ENCODE data around the gene SMIM21.
A peak's percentile ranks its signal among the peaks of the same experiment; 100 is the strongest.

SMIM21 gene

GRCh38 chr18:75433098-75433497, 5.6 kb upstream of the SMIM21 start:
- CTCF ChIA-PET = no interaction called here
- Histone ChIP-seq H3K4me3 (ENCODE audit: low read depth, low read length) (no peak overlapping the region), H3K27ac (ENCODE audit: extremely low read depth, low read depth, low read length) (no peak overlapping the region), H3K36me3 (ENCODE audit: control insufficient read depth in 2 of 2, insufficient read depth in 1 of 2, low read length in 2 of 2) (no peaks in the 10 kb centered on the region), H3K9me3 (ENCODE audit: control insufficient read depth, insufficient read depth, low read depth, low read length) (no peaks in the 10 kb centered on the region), H3K4me1 (ENCODE audit: control insufficient read depth, insufficient read depth, low read length) (no peaks in the 10 kb centered on the region)
- TF ChIP-seq PRDM1 (tag by site-specific recombination; IDR thresholded peaks at IDR 0.05) = no peak
- TF ChIP-seq ZNF138 (tag by site-specific recombination; IDR thresholded peaks at IDR 0.05; ENCODE audit: borderline replicate concordance) = no peak
- TF ChIP-seq ZSCAN30 (tag by site-specific recombination; IDR thresholded peaks at IDR 0.05) = no peak
- no peak for TF ChIP-seq ZNF366 (tag by site-specific recombination; conservative IDR thresholded peaks at IDR 0.05)
- POLR2A ChIA-PET = no interaction called here

- Histone ChIP-seq H3K9me3 (ENCODE audit: control insufficient read depth, insufficient read depth, low read depth, low read length) (no peaks in the 10 kb centered on the region), H3K4me3 (ENCODE audit: low read depth, low read length) (no peak overlapping the region), H3K27ac (ENCODE audit: extremely low read depth, low read depth, low read length) (no peak overlapping the region), H3K36me3 (ENCODE audit: control insufficient read depth in 2 of 2, insufficient read depth in 1 of 2, low read length in 2 of 2) (no peaks in the 10 kb centered on the region), H3K4me1 (ENCODE audit: control insufficient read depth, insufficient read depth, low read length) (no peaks in the 10 kb centered on the region)
- ChIA-PET CTCF (no interaction called here), POLR2A (no interaction called here)
- no peak for TF ChIP-seq ZNF26 (tag by site-specific recombination; IDR thresholded peaks at IDR 0.05)
- peak; percentile 96 for TF ChIP-seq SP7 (tag by site-specific recombination; IDR thresholded peaks at IDR 0.05)
- TF ChIP-seq AEBP2 (tag by site-specific recombination; IDR thresholded peaks at IDR 0.05; ENCODE audit: borderline replicate concordance) = no peak
- TF ChIP-seq ZNF175 (tag by site-specific recombination; IDR thresholded peaks at IDR 0.05) = no peak
- TF ChIP-seq ZNF416 (tag by site-specific recombination; IDR thresholded peaks at IDR 0.05) = no peak
- TF ChIP-seq GFI1B (tag by site-specific recombination; IDR thresholded peaks at IDR 0.05) = peak; percentile 66
- 0 out of 2 replicates have a peak, but pooled peaks have one; percentile 40 for TF ChIP-seq ZNF558 (tag by site-specific recombination; IDR thresholded peaks at IDR 0.05)
- peak; percentile 84 for TF ChIP-seq GLIS1 (tag by site-specific recombination; IDR thresholded peaks at IDR 0.05)
- TF ChIP-seq ZNF488 (tag by site-specific recombination; IDR thresholded peaks at IDR 0.05) = no peak
- TF ChIP-seq ZNF157 (tag by site-specific recombination; IDR thresholded peaks at IDR 0.05) = no peak
- no peak for TF ChIP-seq TCF7L2 (IDR thresholded peaks at IDR 0.05; ENCODE audit: borderline replicate concordance, low read depth, low read length)
- peak; percentile 77; the same call in 1 of the 2 replicates for TF ChIP-seq INSM2 (tag by site-specific recombination; IDR thresholded peaks at IDR 0.05)
- peak; percentile 93 for TF ChIP-seq ZFHX2 (tag by site-specific recombination; conservative IDR thresholded peaks at IDR 0.05)
- TF ChIP-seq KLF10 (tag by site-specific recombination; IDR thresholded peaks at IDR 0.05) = no peak; the same call in 1 of the 2 replicates
- no peak for TF ChIP-seq ZNF433 (tag by site-specific recombination; IDR thresholded peaks at IDR 0.05; ENCODE audit: low read depth)
- peak; percentile 69 for TF ChIP-seq WT1 (tag by site-specific recombination; IDR thresholded peaks at IDR 0.05)
- peak; percentile 77 for TF ChIP-seq ZFP37 (tag by site-specific recombination; IDR thresholded peaks at IDR 0.05)
- peak; percentile 71 for TF ChIP-seq ZNF366 (tag by site-specific recombination; conservative IDR thresholded peaks at IDR 0.05)
- peak; percentile 88 for TF ChIP-seq ZEB2 (tag by site-specific recombination; IDR thresholded peaks at IDR 0.05)
- TF ChIP-seq ZNF24 (tag by site-specific recombination; IDR thresholded peaks at IDR 0.05) = peak; percentile 73
- peak; percentile 62; the same call in 1 of the 2 replicates for TF ChIP-seq KLF16 (tag by site-specific recombination; IDR thresholded peaks at IDR 0.05)
- peak; percentile 56; the same call in 1 of the 2 replicates for TF ChIP-seq ZNF660 (tag by site-specific recombination; IDR thresholded peaks at IDR 0.05)
- no peak for TF ChIP-seq ZNF341 (tag by site-specific recombination; IDR thresholded peaks at IDR 0.05; ENCODE audit: low read depth)
- TF ChIP-seq PATZ1 (tag by site-specific recombination; IDR thresholded peaks at IDR 0.05) = 0 out of 2 replicates have a peak, but pooled peaks have one; percentile 30
- no peak for TF ChIP-seq ZNF623 (tag by site-specific recombination; IDR thresholded peaks at IDR 0.05)
- no peak for TF ChIP-seq ZNF16 (tag by site-specific recombination; IDR thresholded peaks at IDR 0.05; ENCODE audit: low read depth)
- 0 out of 2 replicates have a peak, but pooled peaks have one; percentile 26 for TF ChIP-seq ZNF501 (tag by site-specific recombination; IDR thresholded peaks at IDR 0.05)
Observed at GRCh38 chr18:75429975-75430374, 2.5 kb upstream of the SMIM21 start.
